MM.1S (cell line): ENCODE data around the gene SEC24D.
A peak's percentile ranks its signal among the peaks of the same experiment; 100 is the strongest.

Experiments
- DNase-seq: peaks from one replicate; pipeline ENCODE4 v3.0.0-alpha.2; 2015
- H2AFZ ChIP-seq: fragments of 300-600 bp; sonication (generic); 2 replicates; pipeline ENCODE4 v1.6.0; 2016; ENCODE audit warnings: antibody characterized with exemption, low read length
- H3F3A ChIP-seq: fragments of 300-600 bp; sonication (generic); 2 replicates; pipeline ENCODE4 v1.6.1; 2016; ENCODE audit warnings: mild to moderate bottlenecking, antibody characterized with exemption, low read length, moderate library complexity, mixed read lengths; ENCODE audit not compliant: insufficient read depth
- H3K27ac ChIP-seq: fragments of 300-600 bp; sonication (generic); 2 replicates; pipeline ENCODE4 v1.5.1; 2016; ENCODE audit warnings: mild to moderate bottlenecking, low read length
- H3K27me3 ChIP-seq: fragments of 300-600 bp; sonication (generic); replicated peaks from 2 replicates; pipeline ENCODE4 v1.6.0; 2016; ENCODE audit warnings: low read length; ENCODE audit not compliant: insufficient read depth
- H3K36me3 ChIP-seq: fragments of 300-600 bp; sonication (generic); replicated peaks from 2 replicates; pipeline ENCODE4 v1.6.1; 2016; ENCODE audit warnings: mild to moderate bottlenecking, low read length, mixed read lengths; ENCODE audit not compliant: insufficient read depth
- H3K4me1 ChIP-seq: fragments of 300-600 bp; sonication (generic); 2 replicates; pipeline ENCODE4 v1.6.1; 2016; ENCODE audit warnings: low read length, mixed read lengths
- H3K4me2 ChIP-seq: fragments of 300-600 bp; sonication (generic); 2 replicates; pipeline ENCODE4 v1.6.0; 2016; ENCODE audit warnings: low read depth, low read length
- H3K4me3 ChIP-seq: fragments of 300-600 bp; sonication (generic); 2 replicates; pipeline ENCODE4 v1.5.1; 2016; ENCODE audit warnings: low read length, mixed read lengths
- H3K79me2 ChIP-seq: fragments of 300-600 bp; sonication (generic); 2 replicates; pipeline ENCODE4 v1.6.1; 2016; ENCODE audit warnings: mixed run types, low read length, mixed read lengths
- H3K9ac ChIP-seq: fragments of 300-600 bp; sonication (generic); 2 replicates; pipeline ENCODE4 v1.6.1; 2016; ENCODE audit warnings: low read length, mixed read lengths
- H3K9me2 ChIP-seq: fragments of 300-600 bp; sonication (generic); replicated peaks from 2 replicates; pipeline ENCODE4 v1.6.1; 2016; ENCODE audit warnings: mild to moderate bottlenecking, low read length, mixed read lengths; ENCODE audit not compliant: insufficient read depth
- H3K9me3 ChIP-seq: fragments of 300-600 bp; sonication (generic); replicated peaks from 2 replicates; pipeline ENCODE4 v1.6.1; 2016; ENCODE audit warnings: mild to moderate bottlenecking, low read length, mixed read lengths; ENCODE audit not compliant: insufficient read depth
- H4K20me1 ChIP-seq: fragments of 300-600 bp; sonication (generic); 2 replicates; pipeline ENCODE4 v1.6.1; 2016; ENCODE audit warnings: mild to moderate bottlenecking, low read length, moderate library complexity, mixed read lengths; ENCODE audit not compliant: insufficient read depth
- CTCF ChIP-seq: fragments of 300-600 bp; sonication (generic); IDR thresholded peaks from 2 replicates; pipeline ENCODE4 v1.5.1; 2016; ENCODE audit warnings: antibody characterized with exemption, low read length, mixed read lengths
- EZH2 ChIP-seq: fragments of 300-600 bp; sonication (generic); optimal IDR thresholded peaks from 2 replicates; pipeline ENCODE3; 2017; ENCODE audit warnings: low read depth, mild to moderate bottlenecking, antibody characterized with exemption, low read length, mixed read lengths
- EZH2phosphoT487 ChIP-seq: fragments of 300-600 bp; sonication (generic); IDR thresholded peaks from 2 replicates; pipeline ENCODE4 v1.6.1; 2018; ENCODE audit warnings: antibody characterized with exemption, low read length

SEC24D gene

GRCh38 chr4:118835571-118836300 is at the start of gene SEC24D:
Gene SEC24D, minus strand, starts transcription at chr4:118836126. Its CDS starts 2,430 bp downstream, at chr4:118833696.
- peaks cover 12% of the 10 kb centered on the region for H3K4me1 ChIP-seq
- H3K79me2 ChIP-seq: peaks cover 51% of the 10 kb centered on the region
- no peaks in the 10 kb centered on the region for H3K9me2 ChIP-seq
- H3F3A ChIP-seq: peaks cover 9% of the 10 kb centered on the region
- H3K4me3 ChIP-seq: peak within 1 kb of the TSS; percentile 86
- peak within 1 kb of the TSS; percentile 86 for H3K4me2 ChIP-seq
- H3K9me3 ChIP-seq: no peaks in the 10 kb centered on the region
- H3K27me3 ChIP-seq: no peaks in the 10 kb centered on the region
- H3K27ac ChIP-seq: peak within 1 kb of the TSS; percentile 85
- no peaks in the 10 kb centered on the region for H4K20me1 ChIP-seq
- peak within 1 kb of the TSS; percentile 91 for H3K9ac ChIP-seq
- peaks cover 6% of the 10 kb centered on the region; the same call in 1 of the 2 replicates for H3K36me3 ChIP-seq
- peak within 1 kb of the TSS; percentile 95 for H2AFZ ChIP-seq
- DNase-seq: peak; percentile 86
- no peak for TF ChIP-seq EZH2phosphoT487
- TF ChIP-seq EZH2: no peak
- TF ChIP-seq CTCF: no peak

GRCh38 chr4:118884716-118885115 is 48.8 kb upstream of the SEC24D start:
- Histone ChIP-seq H3K27ac (no peak overlapping the region), H3K79me2 (no peaks in the 10 kb centered on the region), H3K9me2 (no peaks in the 10 kb centered on the region), H3K4me1 (no peaks in the 10 kb centered on the region), H3K9me3 (no peaks in the 10 kb centered on the region), H3K4me2 (no peak overlapping the region), H3K36me3 (no peaks in the 10 kb centered on the region), H4K20me1 (no peaks in the 10 kb centered on the region), H2AFZ (no peak overlapping the region), H3F3A (peaks cover 4% of the 10 kb centered on the region; the same call in 1 of the 2 replicates), H3K27me3 (no peaks in the 10 kb centered on the region), H3K9ac (no peak overlapping the region), H3K4me3 (no peak overlapping the region)
- TF ChIP-seq EZH2phosphoT487: no peak
- no peak for TF ChIP-seq CTCF
- TF ChIP-seq EZH2: no peak
- no peak for DNase-seq

- Histone ChIP-seq H3K27ac (no peak overlapping the region), H3K4me3 (no peak overlapping the region), H3K9me2 (no peaks in the 10 kb centered on the region), H3K9me3 (no peaks in the 10 kb centered on the region), H3K36me3 (no peaks in the 10 kb centered on the region), H3F3A (peaks cover 4% of the 10 kb centered on the region; the same call in 1 of the 2 replicates), H3K4me1 (no peaks in the 10 kb centered on the region), H3K79me2 (no peaks in the 10 kb centered on the region), H3K4me2 (no peak overlapping the region), H2AFZ (no peak overlapping the region), H3K9ac (no peak overlapping the region), H3K27me3 (no peaks in the 10 kb centered on the region), H4K20me1 (no peaks in the 10 kb centered on the region)
- TF ChIP-seq EZH2: no peak
- TF ChIP-seq CTCF: peak; percentile 39
- no peak for DNase-seq
These were observed 47.9 kb upstream of the SEC24D start for GRCh38 chr4:118883861-118884260.
